ENCODE results near the gene CFLAR. TPM values are rescaled to one million over a fixed set of nuclear protein-coding genes. Genes with fewer than 3 reads are reported as not detected.

CFLAR gene
- total and polyA plus RNA-seq, 5 donors, result 134 to 310 (median 260) TPM

DNA sequence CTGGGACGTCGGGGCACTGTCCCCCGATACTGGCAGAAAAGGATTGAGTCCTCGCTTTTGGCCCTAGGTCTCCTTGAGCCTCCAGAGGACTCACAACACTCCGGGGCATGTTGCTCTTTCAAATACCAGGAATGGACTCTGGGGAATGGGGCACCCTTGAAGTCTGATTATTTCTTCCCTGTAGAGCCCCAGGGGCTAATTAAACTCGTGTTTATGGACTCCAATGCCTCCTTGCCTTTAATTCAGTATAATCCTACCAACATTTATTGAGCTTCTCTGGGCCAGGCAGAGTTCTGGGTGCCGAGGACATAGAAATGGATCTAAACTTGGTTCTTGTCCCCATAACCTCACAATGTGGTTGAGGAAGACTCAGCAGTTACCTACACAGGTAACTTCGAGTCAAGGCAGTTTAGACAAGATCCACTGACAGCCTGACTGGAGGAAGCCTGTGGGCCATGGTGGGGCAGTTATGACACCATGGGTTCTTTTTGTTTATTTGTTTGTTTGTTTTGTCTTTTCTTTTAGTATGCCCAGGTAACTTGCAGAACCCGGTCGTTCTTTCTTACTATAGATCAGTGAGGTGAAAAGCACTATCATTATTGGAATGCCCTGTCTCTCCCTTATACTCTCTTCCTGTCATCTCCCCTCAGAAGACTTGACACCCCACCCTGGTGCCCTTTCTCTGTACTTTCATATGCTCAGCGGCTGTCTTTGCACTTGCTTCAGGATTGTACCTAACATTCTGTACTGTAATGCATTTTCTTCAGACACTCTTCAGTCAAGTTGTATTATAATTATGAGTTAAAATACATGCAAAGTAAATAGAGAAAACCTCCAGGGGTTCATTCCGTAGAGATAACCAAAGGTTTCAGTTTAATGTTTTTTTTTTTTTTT lies 3.2 kb downstream of the CFLAR start:
- Histone ChIP-seq H3K9me3 (ENCODE audit: control insufficient read depth, low read length) (no peaks in the 10 kb centered on the region), H3K4me1 (ENCODE audit: control insufficient read depth, insufficient read depth, low read length) (peaks cover 12% of the 10 kb centered on the region), H3K27me3 (ENCODE audit: control insufficient read depth, insufficient read depth) (no peaks in the 10 kb centered on the region), H3K4me3 (ENCODE audit: low read length) (peak overlapping the region; percentile 77), H3K27ac (ENCODE audit: low read length) (peak overlapping the region; percentile 96)
- WGBS, result 8% methylated on average over 12 of the region's 12 CpGs
- ATAC-seq, result peak in 1 of 2 donors; percentile 12
- DNase-seq, result no peak
- intact Hi-C loops (cut with DNase I), result loop anchor here in 3 of 4 donors (5.0 kb wide), 2 partner anchors 33 to 38 kb away; no protein-coding TSS in a partner anchor

GRCh38 chr2:201122276-201122675 lies 6.3 kb downstream of the CFLAR start:
- no peak for ATAC-seq
- H3K4me1 ChIP-seq (ENCODE audit: control insufficient read depth, insufficient read depth, low read length), result peaks cover 33% of the 10 kb centered on the region

GRCh38 chr2:201126308-201127151 lies 10.6 kb downstream of the CFLAR start:
- WGBS, result 5% methylated on average over 9 of the region's 9 CpGs
- ATAC-seq (peak; percentile 40), DNase-seq (peak in 2 of 3 donors; percentile 44 to 67)
- Histone ChIP-seq H3K27ac (ENCODE audit: low read length) (peak overlapping the region; percentile 100), H3K4me1 (ENCODE audit: control insufficient read depth, insufficient read depth, low read length) (peaks cover 47% of the 10 kb centered on the region), H3K4me3 (ENCODE audit: low read length) (peak overlapping the region; percentile 34), H3K9me3 (ENCODE audit: control insufficient read depth, low read length) (no peaks in the 10 kb centered on the region), H3K27me3 (ENCODE audit: control insufficient read depth, insufficient read depth) (no peaks in the 10 kb centered on the region)
- intact Hi-C loops (cut with DNase I), result no loop called here

More at GRCh38 chr2:201122276-201122675, 6.3 kb downstream of the CFLAR start:
- intact Hi-C loops (cut with DNase I), result no loop called here
- Histone ChIP-seq H3K9me3 (ENCODE audit: control insufficient read depth, low read length) (no peaks in the 10 kb centered on the region), H3K27me3 (ENCODE audit: control insufficient read depth, insufficient read depth) (no peaks in the 10 kb centered on the region), H3K4me3 (ENCODE audit: low read length) (peak overlapping the region; percentile 77), H3K27ac (ENCODE audit: low read length) (peak overlapping the region; percentile 97)
- 65% methylated on average over 1 of the region's 1 CpG for WGBS
- peak in 1 of 3 donors; percentile 11 for DNase-seq

DNA sequence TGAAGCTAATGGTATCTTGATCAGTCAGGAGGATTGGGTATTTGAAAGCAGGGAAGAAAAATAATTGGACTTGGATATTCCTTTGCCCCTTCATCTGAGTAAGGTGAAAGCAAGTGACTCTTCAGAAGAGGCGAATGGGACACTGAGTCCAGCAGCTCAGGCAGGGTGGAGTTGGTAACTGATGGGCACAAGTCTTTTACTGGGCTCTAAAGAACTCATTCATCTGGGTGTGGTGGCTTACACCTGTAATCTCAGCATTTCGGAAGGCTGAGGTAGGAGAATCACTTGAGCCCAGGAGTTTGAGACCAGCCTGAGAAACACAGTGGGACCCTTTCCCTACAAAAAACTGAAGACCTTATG lies 11.2 kb downstream of the CFLAR start:
- Histone ChIP-seq H3K27me3 (ENCODE audit: control insufficient read depth, insufficient read depth) (no peaks in the 10 kb centered on the region), H3K9me3 (ENCODE audit: control insufficient read depth, low read length) (no peaks in the 10 kb centered on the region), H3K27ac (ENCODE audit: low read length) (peak overlapping the region; percentile 100), H3K4me3 (ENCODE audit: low read length) (peak overlapping the region; percentile 34), H3K4me1 (ENCODE audit: control insufficient read depth, insufficient read depth, low read length) (peaks cover 48% of the 10 kb centered on the region)
- no peak for DNase-seq
- ATAC-seq, result no peak
- intact Hi-C loops (cut with DNase I), result no loop called here
- WGBS, result 53% methylated on average over 2 of the region's 2 CpGs

- H3K27ac ChIP-seq (ENCODE audit: low read length), result peak overlapping the region; percentile 100
- peaks cover 45% of the 10 kb centered on the region for H3K4me1 ChIP-seq (ENCODE audit: control insufficient read depth, insufficient read depth, low read length)
- 12% methylated on average over 5 of the region's 5 CpGs for WGBS
- H3K27me3 ChIP-seq (ENCODE audit: control insufficient read depth, insufficient read depth), result no peaks in the 10 kb centered on the region
- H3K9me3 ChIP-seq (ENCODE audit: control insufficient read depth, low read length), result no peaks in the 10 kb centered on the region
- peak in 1 of 3 donors; percentile 27 for DNase-seq
- intact Hi-C loops (cut with DNase I), result no loop called here
- peak; percentile 34 to 44 for ATAC-seq
- H3K4me3 ChIP-seq (ENCODE audit: low read length), result peak overlapping the region; percentile 34
Observed at GRCh38 chr2:201127570-201127969, 11.6 kb downstream of the CFLAR start.

DNA sequence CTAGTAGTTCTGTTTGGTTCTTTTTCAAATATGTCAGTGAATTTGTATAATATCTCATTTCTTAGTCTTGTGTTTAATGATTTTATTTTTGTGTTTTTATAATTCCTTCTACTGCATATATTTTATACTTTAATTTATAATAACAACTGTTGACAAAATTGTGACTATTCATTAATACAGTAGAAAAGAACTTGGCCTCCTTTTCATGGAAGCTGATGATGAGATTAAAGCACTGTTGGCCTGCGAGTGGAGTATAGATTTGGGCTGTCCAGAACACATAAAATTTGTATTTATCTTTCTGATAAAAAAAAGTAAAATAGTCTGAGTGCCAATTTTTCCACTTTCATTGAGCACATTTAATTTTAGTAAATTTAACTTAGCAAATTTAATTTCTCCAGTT lies 12.1 kb downstream of the CFLAR start:
- Histone ChIP-seq H3K4me3 (ENCODE audit: low read length) (no peak overlapping the region), H3K27me3 (ENCODE audit: control insufficient read depth, insufficient read depth) (no peaks in the 10 kb centered on the region), H3K9me3 (ENCODE audit: control insufficient read depth, low read length) (no peaks in the 10 kb centered on the region), H3K4me1 (ENCODE audit: control insufficient read depth, insufficient read depth, low read length) (peaks cover 48% of the 10 kb centered on the region), H3K27ac (ENCODE audit: low read length) (no peak overlapping the region)
- WGBS, result 29% methylated on average over 1 of the region's 1 CpG
- ATAC-seq (no peak), DNase-seq (no peak)
- intact Hi-C loops (cut with DNase I), result no loop called here

DNA sequence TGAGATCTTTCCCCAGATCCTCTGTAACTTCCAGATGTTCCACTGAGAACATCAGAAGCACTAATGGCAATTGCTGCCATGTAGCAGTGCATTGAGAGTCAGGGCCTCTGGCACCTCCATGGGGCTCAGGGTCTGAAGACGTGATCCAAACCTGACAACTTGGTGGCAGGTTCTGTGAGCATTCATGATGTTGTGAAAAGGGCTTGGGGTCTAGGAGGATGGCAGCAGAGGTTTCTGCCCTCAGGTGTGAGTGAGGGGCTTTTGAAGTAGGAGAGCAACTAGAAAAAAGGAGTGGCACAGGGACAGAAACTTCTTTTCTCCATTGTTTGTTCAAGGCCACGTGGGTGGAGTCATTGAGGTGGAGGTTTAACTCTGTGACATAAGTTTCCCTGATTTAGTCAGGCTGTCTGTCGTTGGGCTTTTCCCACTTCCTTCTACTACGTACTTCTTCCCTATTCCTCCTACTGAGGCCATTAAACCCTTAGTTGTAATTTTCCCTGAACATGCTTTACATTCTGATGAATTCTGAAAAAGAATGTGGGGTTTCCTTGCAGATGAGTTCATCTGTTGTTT lies 13.1 kb downstream of the CFLAR start:
- intact Hi-C loops (cut with DNase I), result no loop called here
- WGBS, result 11% methylated on average over 4 of the region's 4 CpGs
- peak in 1 of 2 donors; percentile 22 for ATAC-seq
- peak overlapping the region; percentile 100 for H3K27ac ChIP-seq (ENCODE audit: low read length)
- no peak for DNase-seq
- H3K4me3 ChIP-seq (ENCODE audit: low read length), result peak overlapping the region; percentile 34
- H3K27me3 ChIP-seq (ENCODE audit: control insufficient read depth, insufficient read depth), result no peaks in the 10 kb centered on the region
- no peaks in the 10 kb centered on the region for H3K9me3 ChIP-seq (ENCODE audit: control insufficient read depth, low read length)
- peaks cover 46% of the 10 kb centered on the region for H3K4me1 ChIP-seq (ENCODE audit: control insufficient read depth, insufficient read depth, low read length)

GRCh38 chr2:201130524-201131186 lies 14.7 kb downstream of the CFLAR start:
- DNase-seq, result peak in 2 of 3 donors; percentile 23 to 66
- Histone ChIP-seq H3K4me3 (ENCODE audit: low read length) (no peak overlapping the region), H3K27ac (ENCODE audit: low read length) (peak overlapping the region; percentile 91), H3K4me1 (ENCODE audit: control insufficient read depth, insufficient read depth, low read length) (peaks cover 32% of the 10 kb centered on the region), H3K27me3 (ENCODE audit: control insufficient read depth, insufficient read depth) (no peaks in the 10 kb centered on the region), H3K9me3 (ENCODE audit: control insufficient read depth, low read length) (no peaks in the 10 kb centered on the region)
- ATAC-seq, result peak; percentile 50 to 81
- 49% methylated on average over 3 of the region's 3 CpGs for WGBS
- intact Hi-C loops (cut with DNase I), result no loop called here

DNA sequence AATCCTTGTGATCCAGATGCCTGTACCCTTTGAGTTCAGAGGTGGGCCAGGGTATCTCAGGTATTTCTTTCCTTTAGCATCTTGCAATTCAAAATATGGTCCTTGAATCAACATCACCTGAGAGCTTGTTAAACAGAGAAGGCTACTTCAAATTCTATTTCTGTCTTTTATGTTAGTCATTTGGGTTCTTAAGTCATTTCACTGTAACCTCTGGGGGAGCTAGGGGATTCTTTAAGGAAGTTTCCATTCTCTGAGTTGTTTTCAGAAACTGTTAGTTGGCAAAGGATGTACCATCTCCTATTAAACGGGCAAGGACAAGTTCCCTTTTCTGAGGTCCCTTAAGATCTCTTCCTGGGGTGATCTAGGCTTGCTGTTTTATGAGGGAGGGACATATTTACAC lies 16.6 kb downstream of the CFLAR start:
- intact Hi-C loops (cut with DNase I), result no loop called here
- peak overlapping the region; percentile 70 for H3K27ac ChIP-seq (ENCODE audit: low read length)
- ATAC-seq (no peak), DNase-seq (no peak)
- H3K9me3 ChIP-seq (ENCODE audit: control insufficient read depth, low read length), result no peaks in the 10 kb centered on the region
- peaks cover 24% of the 10 kb centered on the region for H3K4me1 ChIP-seq (ENCODE audit: control insufficient read depth, insufficient read depth, low read length)
- H3K27me3 ChIP-seq (ENCODE audit: control insufficient read depth, insufficient read depth), result no peaks in the 10 kb centered on the region
- H3K4me3 ChIP-seq (ENCODE audit: low read length), result no peak overlapping the region
- 51% methylated on average over 1 of the region's 1 CpG for WGBS

DNA sequence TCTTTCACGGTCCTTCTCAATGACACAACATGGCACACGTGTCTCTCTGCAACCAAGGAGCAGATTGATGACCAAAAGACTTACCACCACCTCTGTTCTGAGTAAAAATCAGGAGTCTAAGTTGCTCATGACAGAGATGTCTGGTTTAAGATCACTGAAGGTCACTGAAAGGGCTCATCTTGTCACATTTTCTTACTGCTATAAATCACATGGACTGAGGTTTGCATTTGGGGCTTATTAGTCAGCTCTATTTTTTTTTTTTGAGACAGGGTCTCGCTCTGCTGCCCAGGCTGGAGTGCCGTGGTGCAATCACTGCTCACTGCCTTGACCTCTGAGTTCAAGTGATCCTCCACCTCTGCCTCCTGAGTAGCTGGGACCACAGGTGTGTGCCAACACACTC lies 19.4 kb downstream of the CFLAR start:
- Histone ChIP-seq H3K4me3 (ENCODE audit: low read length) (no peak overlapping the region), H3K4me1 (ENCODE audit: control insufficient read depth, insufficient read depth, low read length) (peaks cover 19% of the 10 kb centered on the region), H3K9me3 (ENCODE audit: control insufficient read depth, low read length) (no peaks in the 10 kb centered on the region), H3K27me3 (ENCODE audit: control insufficient read depth, insufficient read depth) (no peaks in the 10 kb centered on the region), H3K27ac (ENCODE audit: low read length) (peak overlapping the region; percentile 68)
- WGBS, result 76% methylated on average over 4 of the region's 4 CpGs
- no peak for ATAC-seq
- intact Hi-C loops (cut with DNase I), result no loop called here
- no peak for DNase-seq

Data from right cardiac atrium (tissue), 5 donors.